HEK293T (cell line): ENCODE measurements around the gene HOPX.

Experiments
- ELF4 ChIP-seq: fragments of 450-650 bp; IDR thresholded peaks from 2 replicates; pipeline ENCODE4 v1.6.1; 2017; ENCODE audit warnings: antibody characterized with exemption
- FOXM1 ChIP-seq: fragments of 450-650 bp; IDR thresholded peaks from 2 replicates; pipeline ENCODE4 v1.6.1; 2017; ENCODE audit warnings: mild to moderate bottlenecking, borderline replicate concordance
- TF ChIP-seq, protein P1 (sequence below): fragments of 450-650 bp; IDR thresholded peaks from 2 replicates; pipeline ENCODE4 v1.6.1; 2016

DNA sequence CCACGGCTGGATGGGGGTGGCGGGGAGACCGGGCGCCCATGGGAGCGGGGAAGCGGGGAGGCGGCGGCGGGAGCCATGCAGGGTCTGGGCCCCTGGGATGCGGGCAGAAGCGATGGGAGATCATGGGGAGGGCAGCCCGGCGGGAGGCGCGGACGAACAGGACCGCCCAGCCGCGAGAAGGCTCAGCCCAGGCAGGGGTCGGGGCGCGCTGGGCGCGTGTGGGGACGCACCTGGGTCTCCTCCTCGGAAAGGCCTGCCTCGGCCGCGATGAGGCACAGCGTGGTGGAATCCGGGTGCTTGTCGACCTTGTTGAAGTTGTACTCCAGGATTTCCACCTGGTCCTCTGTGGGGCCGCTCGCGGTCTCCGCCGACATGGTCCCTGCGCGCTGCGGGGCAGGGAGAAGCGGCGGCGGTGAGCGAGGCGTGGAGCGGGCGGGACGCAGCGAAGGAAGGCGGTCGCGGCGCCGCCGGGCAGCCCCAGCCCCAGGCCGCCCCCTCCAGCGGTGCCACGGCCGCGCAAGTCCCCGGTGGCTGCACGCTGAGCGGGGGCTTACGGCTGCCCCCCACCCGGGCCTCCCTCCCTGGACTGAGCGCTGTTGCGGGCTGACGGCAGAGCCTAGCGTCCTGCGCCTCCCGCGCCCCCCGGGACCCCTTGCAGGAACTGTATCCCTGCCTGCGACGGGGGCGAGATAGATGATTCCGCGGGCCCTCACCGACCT lies 25.3 kb downstream of the HOPX start:
- TF ChIP-seq ELF4 (no peak), FOXM1 (no peak)
- TF ChIP-seq, protein P1, sequence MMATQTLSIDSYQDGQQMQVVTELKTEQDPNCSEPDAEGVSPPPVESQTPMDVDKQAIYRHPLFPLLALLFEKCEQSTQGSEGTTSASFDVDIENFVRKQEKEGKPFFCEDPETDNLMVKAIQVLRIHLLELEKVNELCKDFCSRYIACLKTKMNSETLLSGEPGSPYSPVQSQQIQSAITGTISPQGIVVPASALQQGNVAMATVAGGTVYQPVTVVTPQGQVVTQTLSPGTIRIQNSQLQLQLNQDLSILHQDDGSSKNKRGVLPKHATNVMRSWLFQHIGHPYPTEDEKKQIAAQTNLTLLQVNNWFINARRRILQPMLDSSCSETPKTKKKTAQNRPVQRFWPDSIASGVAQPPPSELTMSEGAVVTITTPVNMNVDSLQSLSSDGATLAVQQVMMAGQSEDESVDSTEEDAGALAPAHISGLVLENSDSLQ = no peak
